Activated naive CD8-positive, alpha-beta T cell treated with anti-CD3 and anti-CD28 coated beads, Interleukin-2, amount 10 ng/mL, durations not matched to agents 7 days and 5 days (primary cell): ENCODE data around the gene MINDY4. TPM values are rescaled to one million over a fixed set of nuclear protein-coding genes. Genes with fewer than 3 reads are reported as not detected.
A peak's percentile ranks its signal among the peaks of the same experiment; 100 is the strongest.

Source experiments
- ATAC-seq: fragments of 150-1000 bp; cut with Tn5 transposase; one replicate; pipeline ENCODE4 v1.10.0; 2021; ENCODE audit warnings: low read depth, moderate library complexity
- POLR2A ChIA-PET: fragments of 350-600 bp; sonication (Branson Sonifier 250); formaldehyde crosslinking; loops from one replicate; lab custom pipeline; 2021; ENCODE audit warnings: antibody characterized with exemption; lab: Charles Lee
- DNase-seq: peaks from one replicate; pipeline ENCODE4 v3.0.0; 2021
- H3K27ac Mint-ChIP-seq: one replicate; pipeline ENCODE4 v1.8.0; 2022; ENCODE audit warnings: mild to moderate bottlenecking, mixed read lengths
- H3K27me3 Mint-ChIP-seq: one replicate; pipeline ENCODE4 v1.8.0; 2022; ENCODE audit warnings: mild to moderate bottlenecking, moderate library complexity, mixed read lengths
- H3K36me3 Mint-ChIP-seq: one replicate; pipeline ENCODE4 v1.8.0; 2021; ENCODE audit warnings: mild to moderate bottlenecking, mixed read lengths
- H3K4me1 Mint-ChIP-seq: one replicate; pipeline ENCODE4 v1.8.0; 2021; ENCODE audit warnings: mixed read lengths
- H3K4me3 Mint-ChIP-seq: one replicate; pipeline ENCODE4 v1.8.0; 2022; ENCODE audit warnings: mild to moderate bottlenecking, moderate library complexity, mixed read lengths
- H3K9me3 Mint-ChIP-seq: one replicate; pipeline ENCODE4 v1.8.0; 2021; ENCODE audit warnings: mixed read lengths
- total RNA-seq, 2 experiments: library from RNA; stranded (reverse); gene quantifications; one replicate each; pipeline ENCODE4 v1.2.3, GENCODE V29; 2021

The MINDY4 gene
- 1 to 10 TPM; 1.1 to 1.6 TPM for total RNA-seq

DNA sequence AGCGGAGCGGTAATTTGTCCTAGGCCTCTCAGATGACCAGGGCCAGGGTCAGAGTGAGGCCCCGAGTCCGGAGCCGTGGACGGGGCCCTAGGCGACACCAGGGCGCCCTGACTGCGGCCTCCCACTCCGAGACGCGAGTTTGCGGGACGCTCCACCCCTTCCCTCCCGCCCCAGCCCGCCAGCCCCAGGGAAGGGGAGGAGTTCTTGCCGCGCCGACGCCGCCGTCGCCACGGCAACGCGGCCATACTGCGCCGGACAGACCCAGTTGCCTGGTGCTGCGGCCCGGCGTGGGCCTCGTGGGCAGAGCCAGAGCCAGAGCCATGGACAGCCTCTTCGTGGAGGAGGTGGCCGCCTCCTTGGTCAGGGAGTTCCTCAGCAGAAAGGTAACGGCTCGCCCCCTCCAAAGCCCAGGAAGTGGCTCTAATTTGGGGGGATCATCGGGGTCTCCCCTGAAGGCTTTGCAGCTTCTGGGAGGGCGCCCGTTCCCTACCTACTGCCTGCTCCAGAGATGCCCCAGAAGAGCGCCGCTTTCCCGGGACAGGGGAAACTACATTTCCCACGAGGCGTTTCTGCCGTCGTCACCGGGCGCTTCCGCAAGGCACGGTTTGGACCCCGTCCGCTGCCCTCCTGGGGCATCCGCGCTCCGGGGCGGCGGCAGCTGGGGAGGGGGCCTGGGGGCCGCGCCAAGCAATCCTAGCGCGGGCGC is at the start of gene MINDY4:
Gene MINDY4, plus strand, starts transcription at position 244 of the 706 bp plus-strand sequence. Its CDS starts 77 bp downstream, at position 321.
- ATAC-seq (peak; percentile 92), DNase-seq (peak; percentile 76)
- no peaks in the 10 kb centered on the region for H3K9me3 Mint-ChIP-seq
- H3K36me3 Mint-ChIP-seq: no peaks in the 10 kb centered on the region
- POLR2A ChIA-PET: interaction anchor here (0.9 kb wide), 1 partner anchor 458 kb away, joined by 3 read pairs; no protein-coding TSS in a partner anchor
- peak within 1 kb of the TSS; percentile 90 for H3K4me3 Mint-ChIP-seq
- H3K4me1 Mint-ChIP-seq: peaks cover 4% of the 10 kb centered on the region
- H3K27me3 Mint-ChIP-seq: peaks cover 4% of the 10 kb centered on the region
- H3K27ac Mint-ChIP-seq: peak within 1 kb of the TSS; percentile 85

DNA sequence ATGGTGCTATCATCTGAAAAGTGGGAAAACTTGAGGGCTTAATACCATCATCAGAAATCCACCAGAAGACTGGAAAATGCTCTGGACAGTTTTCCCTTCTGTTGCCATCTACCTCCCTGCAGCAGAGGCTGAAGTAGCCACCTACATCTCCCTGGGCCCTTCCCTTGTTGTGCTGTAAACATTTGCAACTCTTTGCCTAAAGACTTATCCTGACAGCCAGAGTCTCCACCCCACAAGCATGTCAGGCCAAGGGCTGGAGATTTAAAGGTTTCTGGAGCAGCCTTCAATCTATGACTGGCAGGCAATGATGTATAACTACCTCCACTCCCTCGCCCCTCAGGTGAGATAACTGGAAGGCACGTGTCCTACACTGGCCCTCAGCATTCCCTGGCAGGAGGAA is 49.0 kb upstream of the MINDY4 start:
- H3K27me3 Mint-ChIP-seq: no peaks in the 10 kb centered on the region
- H3K4me1 Mint-ChIP-seq: peaks cover 23% of the 10 kb centered on the region
- no peak overlapping the region for H3K27ac Mint-ChIP-seq
- POLR2A ChIA-PET: no interaction called here
- no peak for DNase-seq
- H3K9me3 Mint-ChIP-seq: peaks cover 16% of the 10 kb centered on the region
- no peak for ATAC-seq
- no peak overlapping the region for H3K4me3 Mint-ChIP-seq
- H3K36me3 Mint-ChIP-seq: peaks cover 34% of the 10 kb centered on the region

DNA sequence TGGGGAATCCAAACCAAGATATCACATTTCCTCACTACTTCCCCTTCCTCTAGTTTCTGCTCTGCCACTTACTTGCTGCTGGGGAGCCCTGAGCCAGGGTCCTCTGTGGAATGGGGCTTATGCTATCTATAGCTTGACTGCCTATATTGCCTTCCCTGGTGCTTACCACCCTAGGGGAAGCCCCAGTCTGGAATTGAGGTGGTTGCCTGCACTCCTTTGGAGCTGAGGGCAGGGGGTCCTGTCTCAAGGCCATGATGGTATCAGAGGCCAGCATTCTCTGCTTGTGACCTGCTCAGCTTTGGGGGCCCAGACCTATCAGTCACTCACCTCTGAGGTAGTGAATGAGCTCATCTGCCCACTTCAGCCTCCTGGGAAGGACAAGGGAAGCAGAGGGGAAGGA is 48.5 kb upstream of the MINDY4 start:
- peaks cover 28% of the 10 kb centered on the region for H3K4me1 Mint-ChIP-seq
- POLR2A ChIA-PET: no interaction called here
- no peak overlapping the region for H3K27ac Mint-ChIP-seq

DNA sequence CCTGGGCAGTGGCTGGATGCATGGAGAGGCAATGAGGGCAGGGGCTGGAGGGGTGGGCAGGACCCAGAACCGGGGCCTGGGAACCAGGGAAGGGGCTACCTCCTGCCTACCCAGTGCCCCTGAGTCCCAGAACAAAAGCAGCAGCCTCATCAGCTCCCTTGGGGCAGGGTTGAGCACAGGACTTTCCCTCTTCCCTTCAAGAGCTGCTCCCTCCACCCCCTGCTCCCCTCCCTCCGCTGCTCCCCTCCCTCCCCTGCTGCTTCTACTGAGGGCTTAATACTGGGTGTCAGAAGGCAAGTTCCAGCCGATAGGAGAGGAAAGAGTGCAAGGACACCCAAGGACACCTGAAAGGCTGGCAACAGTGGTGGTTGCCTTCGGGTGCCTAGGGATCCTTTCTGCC is 47.4 kb upstream of the MINDY4 start:
- POLR2A ChIA-PET: no interaction called here
- Mint-ChIP-seq H3K9me3 (peaks cover 4% of the 10 kb centered on the region), H3K27me3 (no peaks in the 10 kb centered on the region), H3K27ac (no peak overlapping the region), H3K36me3 (peaks cover 21% of the 10 kb centered on the region), H3K4me1 (peaks cover 39% of the 10 kb centered on the region), H3K4me3 (no peak overlapping the region)
- DNase-seq (no peak), ATAC-seq (no peak)

More for the DNA sequence above, 48.5 kb upstream of the MINDY4 start:
- Mint-ChIP-seq H3K27me3 (no peaks in the 10 kb centered on the region), H3K4me3 (no peak overlapping the region), H3K36me3 (peaks cover 32% of the 10 kb centered on the region), H3K9me3 (peaks cover 14% of the 10 kb centered on the region)
- DNase-seq: no peak
- no peak for ATAC-seq

DNA sequence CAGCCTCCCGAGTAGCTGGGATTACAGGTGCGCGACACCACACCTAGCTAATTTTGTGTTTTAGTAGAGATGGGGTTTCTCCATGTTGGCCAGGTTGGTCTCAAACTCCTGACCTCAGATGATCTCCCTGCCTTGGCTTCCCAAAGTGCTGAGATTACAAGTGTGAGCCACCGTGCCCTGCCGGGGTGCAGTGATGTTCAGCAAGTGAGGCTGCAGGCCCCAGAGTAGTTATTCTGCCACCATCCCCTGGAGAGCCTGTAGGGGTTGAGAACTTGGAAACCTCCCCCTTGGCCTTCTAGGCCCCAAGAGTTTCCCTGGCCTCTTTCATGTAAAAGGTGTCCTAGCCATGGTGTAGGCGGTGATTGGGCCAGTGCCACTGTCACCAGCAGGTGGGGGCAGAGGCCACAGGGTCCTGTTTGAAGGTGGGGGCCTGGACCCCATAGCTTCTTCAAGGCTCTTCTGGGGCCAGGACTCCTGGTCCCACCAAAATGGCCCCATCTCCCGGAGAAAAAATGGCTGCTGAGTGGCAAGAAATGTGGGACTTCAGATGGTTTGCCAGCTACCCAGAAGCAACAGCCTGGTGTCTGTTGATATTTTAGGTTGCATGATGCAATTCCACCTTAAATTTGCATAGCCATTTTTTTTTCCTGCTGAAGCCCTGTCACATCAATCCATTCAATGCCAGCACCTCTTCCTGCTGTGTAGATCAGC is 44.8 kb upstream of the MINDY4 start:
- peak overlapping the region; percentile 98 for H3K27ac Mint-ChIP-seq
- peak; percentile 62 for DNase-seq
- peaks cover 2% of the 10 kb centered on the region for H3K27me3 Mint-ChIP-seq
- peak; percentile 20 for ATAC-seq
- no peaks in the 10 kb centered on the region for H3K9me3 Mint-ChIP-seq
- peak overlapping the region; percentile 94 for H3K4me3 Mint-ChIP-seq
- peaks cover 48% of the 10 kb centered on the region for H3K4me1 Mint-ChIP-seq
- POLR2A ChIA-PET: interaction anchor here (1.0 to 3.4 kb wide), 3 partner anchors 11 to 248 kb away, joined by 5 to 61 read pairs (median 5); partner anchors contain the start of gene NOD1
- H3K36me3 Mint-ChIP-seq: peaks cover 6% of the 10 kb centered on the region

DNA sequence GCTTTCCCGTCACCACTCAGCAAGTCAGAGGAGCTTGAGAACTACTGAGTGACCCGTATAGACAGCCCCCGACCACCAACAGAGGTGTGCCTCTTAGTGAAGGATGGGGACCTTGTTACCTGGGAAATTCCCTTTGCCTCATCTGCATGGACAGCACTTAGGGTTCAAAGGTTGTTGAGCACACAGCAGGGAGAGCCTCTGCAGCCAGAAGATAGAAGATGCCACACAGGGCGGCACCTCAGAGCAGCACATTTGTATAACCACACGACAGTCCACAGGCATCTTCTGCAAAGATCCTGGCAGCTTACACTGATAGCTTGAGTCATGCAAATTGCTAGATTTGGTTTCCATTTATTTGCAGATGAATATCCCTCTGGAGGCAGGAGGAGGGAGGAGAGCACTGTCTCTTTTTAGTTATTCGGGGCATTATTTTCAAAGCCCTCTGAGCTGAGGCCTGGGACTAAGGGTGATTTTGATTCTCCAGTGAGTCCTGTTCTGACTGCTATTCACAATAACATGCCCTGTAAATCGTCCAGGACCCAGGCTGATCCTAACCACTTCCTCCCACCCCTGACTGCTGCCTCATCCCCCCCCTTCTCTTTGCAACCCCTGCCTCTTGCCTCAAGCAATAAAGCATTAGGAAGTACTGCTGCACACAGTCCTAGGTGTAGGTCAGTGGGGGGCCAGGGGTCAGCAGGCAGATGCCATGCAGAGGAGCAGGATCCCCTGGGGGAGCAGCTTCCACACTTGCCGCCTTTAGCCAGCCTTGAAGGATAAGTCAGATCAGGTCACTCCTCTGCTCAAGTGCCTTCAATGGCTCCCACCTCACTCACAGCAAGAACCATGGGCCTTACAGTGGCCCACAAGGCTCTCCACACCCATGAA is 43.9 kb upstream of the MINDY4 start:
- H3K9me3 Mint-ChIP-seq: no peaks in the 10 kb centered on the region
- H3K27me3 Mint-ChIP-seq: peaks cover 2% of the 10 kb centered on the region
- H3K27ac Mint-ChIP-seq: peak overlapping the region; percentile 98
- H3K4me3 Mint-ChIP-seq: peak overlapping the region; percentile 94
- ATAC-seq: peak; percentile 91
- peaks cover 55% of the 10 kb centered on the region for H3K4me1 Mint-ChIP-seq
- DNase-seq: peak; percentile 65
- POLR2A ChIA-PET: interaction anchor here (1.0 to 3.4 kb wide), 3 partner anchors 10 to 249 kb away, joined by 5 to 61 read pairs (median 5); partner anchors contain the start of gene NOD1
- H3K36me3 Mint-ChIP-seq: peaks cover 6% of the 10 kb centered on the region

DNA sequence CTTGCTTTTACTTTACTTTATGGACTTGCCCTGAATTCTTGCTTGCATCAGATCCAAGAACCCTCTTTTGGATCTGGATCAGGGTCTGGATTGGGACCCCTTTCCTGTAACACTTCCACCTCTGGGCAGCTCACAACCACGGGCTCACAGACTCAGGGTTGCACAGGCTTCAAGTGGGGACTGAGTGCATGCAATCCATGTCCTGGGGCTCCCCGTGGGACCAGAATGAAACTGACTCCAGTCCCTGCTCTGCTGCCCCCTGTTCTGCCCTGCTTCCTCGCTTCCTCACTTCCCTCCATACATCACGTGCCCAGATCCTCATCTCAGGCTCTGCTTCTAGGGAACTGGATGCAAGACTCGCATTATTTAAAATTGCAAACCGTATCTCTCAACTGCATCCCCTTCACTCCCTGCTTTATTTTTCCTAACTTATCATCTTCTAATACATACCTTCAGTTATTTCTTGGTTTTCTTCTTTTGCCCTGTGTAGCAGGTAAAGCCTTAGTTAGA is 42.6 kb upstream of the MINDY4 start:
- H3K36me3 Mint-ChIP-seq: peaks cover 6% of the 10 kb centered on the region
- no peak for ATAC-seq
- peak overlapping the region; percentile 98 for H3K27ac Mint-ChIP-seq
- H3K9me3 Mint-ChIP-seq: no peaks in the 10 kb centered on the region
- H3K4me3 Mint-ChIP-seq: no peak overlapping the region
- POLR2A ChIA-PET: interaction anchor here (3.4 kb wide), 1 partner anchor 9 kb away, joined by 61 read pairs; no protein-coding TSS in a partner anchor
- peaks cover 4% of the 10 kb centered on the region for H3K27me3 Mint-ChIP-seq
- peaks cover 53% of the 10 kb centered on the region for H3K4me1 Mint-ChIP-seq
- DNase-seq: no peak

DNA sequence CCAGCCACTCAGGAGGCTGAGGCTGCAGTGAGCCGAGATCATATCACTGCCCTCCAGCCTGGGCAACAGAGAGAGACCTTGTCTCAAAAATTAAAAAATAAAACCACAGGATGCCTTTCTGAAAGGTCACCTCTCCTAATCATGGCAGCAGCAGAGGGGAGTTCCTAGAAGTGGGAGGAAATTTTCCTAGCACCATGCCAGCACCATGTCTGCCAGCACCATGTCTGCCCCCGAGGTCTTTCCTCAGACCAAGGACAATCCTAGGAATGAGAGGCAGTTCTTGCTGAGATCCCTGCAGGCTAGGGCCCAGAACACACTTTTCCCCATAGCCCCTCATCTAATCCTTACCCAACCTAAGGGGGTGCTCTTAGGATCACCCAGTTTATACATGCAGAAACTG is 41.6 kb upstream of the MINDY4 start:
- POLR2A ChIA-PET: no interaction called here
- H3K9me3 Mint-ChIP-seq: no peaks in the 10 kb centered on the region
- no peak overlapping the region for H3K4me3 Mint-ChIP-seq
- peaks cover 4% of the 10 kb centered on the region for H3K27me3 Mint-ChIP-seq
- H3K36me3 Mint-ChIP-seq: peaks cover 4% of the 10 kb centered on the region
- ATAC-seq: no peak
- H3K27ac Mint-ChIP-seq: no peak overlapping the region
- peaks cover 53% of the 10 kb centered on the region for H3K4me1 Mint-ChIP-seq
- DNase-seq: no peak

DNA sequence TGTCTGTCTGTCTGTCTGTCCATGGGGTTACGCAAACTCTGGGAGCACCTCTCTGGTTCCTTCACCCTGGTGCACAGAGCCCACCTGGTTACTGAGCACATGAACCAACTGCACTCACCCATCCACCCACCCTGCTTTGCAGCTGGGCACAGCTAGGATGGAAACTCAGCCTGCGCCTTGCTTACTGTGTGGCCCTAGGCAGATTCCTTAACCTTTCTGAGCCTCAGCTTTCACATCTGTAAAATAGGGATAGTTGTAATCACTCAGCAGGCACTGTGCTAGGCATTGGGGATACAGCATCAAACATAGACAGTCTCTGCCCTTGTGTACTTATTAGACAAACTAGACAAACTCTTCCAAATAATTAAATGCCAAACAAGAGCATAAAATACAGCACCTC is 41.1 kb upstream of the MINDY4 start:
- Mint-ChIP-seq H3K4me3 (no peak overlapping the region), H3K9me3 (no peaks in the 10 kb centered on the region), H3K36me3 (peaks cover 2% of the 10 kb centered on the region), H3K27me3 (peaks cover 4% of the 10 kb centered on the region), H3K4me1 (peaks cover 53% of the 10 kb centered on the region), H3K27ac (no peak overlapping the region)
- POLR2A ChIA-PET: no interaction called here
- DNase-seq (no peak), ATAC-seq (no peak)

DNA sequence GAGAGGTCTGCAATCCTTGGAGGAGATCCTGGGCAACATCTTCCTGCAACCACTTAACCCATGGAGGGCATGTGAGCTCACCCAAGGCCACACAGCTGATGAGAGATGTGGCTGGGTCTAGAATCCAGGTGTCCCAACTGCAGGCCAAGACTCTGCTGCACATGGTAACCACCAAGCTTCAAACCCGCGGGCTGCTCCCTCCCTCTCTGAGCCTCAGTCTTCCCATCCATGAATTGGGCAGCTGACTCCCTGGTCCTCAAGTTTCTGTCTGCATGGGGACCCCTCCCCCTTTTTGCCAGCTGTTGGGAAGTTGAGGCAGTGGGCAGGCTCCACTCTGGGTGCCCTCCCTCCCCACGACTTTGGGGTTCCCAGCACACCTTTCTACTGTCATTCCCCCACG is 40.2 kb upstream of the MINDY4 start:
- Mint-ChIP-seq H3K27me3 (peaks cover 4% of the 10 kb centered on the region), H3K27ac (peak overlapping the region; percentile 42), H3K4me3 (no peak overlapping the region), H3K4me1 (peaks cover 49% of the 10 kb centered on the region), H3K9me3 (no peaks in the 10 kb centered on the region), H3K36me3 (no peaks in the 10 kb centered on the region)
- POLR2A ChIA-PET: no interaction called here
- ATAC-seq (no peak), DNase-seq (no peak)

DNA sequence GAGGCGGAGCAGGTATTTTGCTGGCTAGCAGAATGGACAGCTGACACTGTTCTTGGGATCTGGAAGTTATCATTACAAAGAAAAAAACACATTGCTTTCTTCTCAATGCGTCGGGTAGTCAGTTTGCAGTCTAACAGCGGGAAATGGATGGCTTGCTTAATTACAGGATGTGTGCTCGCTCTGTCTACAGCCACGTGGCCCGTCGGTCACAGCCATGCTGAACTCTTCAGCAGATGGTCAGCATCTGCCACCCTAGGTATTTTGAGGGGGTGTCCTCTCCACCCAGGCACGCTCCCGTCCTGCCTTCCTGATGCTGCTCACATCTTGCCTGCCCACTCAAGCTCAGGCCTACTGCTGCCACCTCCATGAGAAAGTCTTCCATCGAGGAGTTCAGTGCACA is 39.6 kb upstream of the MINDY4 start:
- POLR2A ChIA-PET: no interaction called here
- H3K4me1 Mint-ChIP-seq: peaks cover 44% of the 10 kb centered on the region
- no peaks in the 10 kb centered on the region for H3K36me3 Mint-ChIP-seq

DNA sequence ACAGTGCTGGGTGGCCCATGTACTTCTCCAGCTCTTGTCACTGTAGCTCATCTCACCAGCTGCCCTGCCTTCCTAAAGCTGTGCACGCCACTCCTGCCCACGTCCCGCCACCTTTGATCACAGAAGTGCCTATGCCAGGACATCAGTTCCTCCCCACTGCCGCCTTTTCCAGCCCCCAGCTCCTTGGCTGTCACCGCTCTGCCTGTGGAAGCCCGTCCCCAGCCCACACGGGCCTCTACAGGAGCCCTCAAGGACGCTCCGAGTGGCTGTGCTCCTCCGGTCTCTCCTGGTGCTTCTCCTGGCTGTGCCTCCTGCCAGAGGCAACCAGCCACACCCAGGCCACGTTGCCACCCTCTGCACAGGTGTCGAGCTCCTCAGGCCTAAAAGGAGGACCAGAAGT is 38.6 kb upstream of the MINDY4 start:
- ATAC-seq (no peak), DNase-seq (no peak)
- Mint-ChIP-seq H3K9me3 (no peaks in the 10 kb centered on the region), H3K4me1 (peaks cover 38% of the 10 kb centered on the region), H3K27me3 (peaks cover 4% of the 10 kb centered on the region), H3K27ac (no peak overlapping the region), H3K4me3 (no peak overlapping the region), H3K36me3 (peaks cover 1% of the 10 kb centered on the region)
- POLR2A ChIA-PET: no interaction called here

More for the DNA sequence above, 39.6 kb upstream of the MINDY4 start:
- ATAC-seq: no peak
- H3K9me3 Mint-ChIP-seq: no peaks in the 10 kb centered on the region
- no peak for DNase-seq
- peaks cover 4% of the 10 kb centered on the region for H3K27me3 Mint-ChIP-seq
- no peak overlapping the region for H3K4me3 Mint-ChIP-seq
- peak overlapping the region; percentile 42 for H3K27ac Mint-ChIP-seq

DNA sequence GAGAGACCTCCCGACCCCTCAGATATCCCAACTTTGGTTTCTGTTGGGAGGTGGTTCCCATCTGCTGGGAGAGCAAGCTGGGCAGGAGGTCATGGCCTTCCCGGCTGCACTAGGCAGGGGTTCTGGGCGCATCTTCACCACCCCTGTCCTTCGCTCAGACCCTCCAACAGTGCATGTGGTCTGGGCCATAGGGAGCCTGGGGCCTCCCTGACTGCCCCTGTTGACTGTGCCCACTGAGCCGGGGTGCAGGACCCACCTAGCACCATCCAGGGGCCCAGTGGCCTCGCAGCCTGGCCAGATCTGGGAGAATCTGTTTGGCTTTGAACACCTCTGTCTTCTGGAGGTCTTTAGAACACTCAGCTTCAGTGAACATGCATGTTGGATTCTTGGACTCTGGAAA is 38.0 kb upstream of the MINDY4 start:
- peaks cover 1% of the 10 kb centered on the region for H3K36me3 Mint-ChIP-seq
- no peak overlapping the region for H3K4me3 Mint-ChIP-seq
- DNase-seq (no peak), ATAC-seq (no peak)
- peak overlapping the region; percentile 50 for H3K27ac Mint-ChIP-seq
- peaks cover 4% of the 10 kb centered on the region for H3K27me3 Mint-ChIP-seq
- no peaks in the 10 kb centered on the region for H3K9me3 Mint-ChIP-seq
- peaks cover 38% of the 10 kb centered on the region for H3K4me1 Mint-ChIP-seq
- POLR2A ChIA-PET: no interaction called here
